Activated CD4-positive, alpha-beta T cell treated with anti-CD3 and anti-CD28 coated beads for 36 hours (primary cell): ENCODE results near the gene FBXW7. TPM values are rescaled to one million over a fixed set of nuclear protein-coding genes. Genes with fewer than 3 reads are reported as not detected.

Experiments used
- ATAC-seq: fragments of 200-7000 bp; cut with Tn5 transposase; one replicate; pipeline ENCODE4 v1.10.0; 2021; ENCODE audit warnings: mild to moderate bottlenecking, moderate library complexity
- CTCF ChIA-PET: fragments of 350-600 bp; sonication (Branson Sonifier 250); formaldehyde crosslinking; loops from one replicate; lab custom pipeline; 2021; ENCODE audit warnings: antibody characterized with exemption; lab: Charles Lee
- POLR2A ChIA-PET: fragments of 350-600 bp; sonication (Branson Sonifier 250); formaldehyde crosslinking; loops from one replicate; lab custom pipeline; 2021; ENCODE audit warnings: antibody characterized with exemption, inconsistent platforms; lab: Charles Lee
- DNase-seq: peaks from one replicate; pipeline ENCODE4 v3.0.0-alpha.2; 2020
- H3K27ac Mint-ChIP-seq: one replicate; pipeline ENCODE4 v1.8.0; 2021; ENCODE audit warnings: mixed read lengths
- H3K27me3 Mint-ChIP-seq: one replicate; pipeline ENCODE4 v1.8.0; 2021; ENCODE audit warnings: mixed read lengths
- H3K36me3 Mint-ChIP-seq: one replicate; pipeline ENCODE4 v1.8.0; 2021; ENCODE audit warnings: low read depth, mixed read lengths
- H3K4me1 Mint-ChIP-seq: one replicate; pipeline ENCODE4 v1.8.0; 2021; ENCODE audit warnings: mixed read lengths
- H3K4me3 Mint-ChIP-seq: one replicate; pipeline ENCODE4 v1.8.0; 2021; ENCODE audit warnings: mild to moderate bottlenecking, moderate library complexity, mixed read lengths
- H3K9me3 Mint-ChIP-seq: one replicate; pipeline ENCODE4 v1.8.0; 2021; ENCODE audit warnings: low read depth, mixed read lengths
- intact Hi-C, 2 experiments: fragments of 100-400 bp; cut with DNase I in 1 of 2; cut with micrococcal nuclease in 1 of 2; formaldehyde crosslinking; loops; one replicate each; pipeline versions ENCODE4 v1.14.2 to v1.15.1; 2022 to 2024; cut with DNase I, micrococcal nuclease
- total RNA-seq, 2 experiments: library from RNA; stranded (reverse); gene quantifications; one replicate each; pipeline ENCODE4 v1.2.3, GENCODE V29; 2021

Gene FBXW7
- total RNA-seq, 2 experiments from 2014 or later: 29.8 to 31.6 TPM

DNA sequence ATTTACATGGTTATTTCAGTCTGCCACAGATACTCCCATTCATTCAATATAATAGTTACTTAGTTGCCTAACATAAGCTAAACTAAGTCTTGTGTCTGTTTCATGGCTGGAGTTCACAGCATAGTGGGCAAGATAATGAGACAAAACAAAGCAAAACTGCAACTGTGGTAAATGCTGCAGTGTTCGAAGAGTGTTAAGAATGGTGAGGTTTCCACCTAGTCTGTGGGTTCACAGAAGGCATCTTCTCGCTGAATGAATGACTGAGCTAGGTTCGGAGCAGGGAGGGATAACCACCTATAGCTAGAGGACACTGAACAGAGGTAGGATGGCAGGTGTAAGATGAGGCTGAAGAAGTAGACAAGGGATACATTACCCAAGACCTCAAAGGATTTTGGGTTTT, 171.0 kb downstream of the FBXW7 start:
- POLR2A ChIA-PET: interaction anchor here (1.0 kb wide), 1 partner anchor 9 kb away, joined by 3 read pairs; no protein-coding TSS in a partner anchor
- Mint-ChIP-seq H3K4me1 (peaks cover 18% of the 10 kb centered on the region), H3K27ac (no peak overlapping the region), H3K4me3 (no peak overlapping the region), H3K27me3 (no peaks in the 10 kb centered on the region), H3K36me3 (peaks cover 12% of the 10 kb centered on the region), H3K9me3 (peaks cover 3% of the 10 kb centered on the region)
- intact Hi-C loops: no loop called here
- no peak for DNase-seq
- no peak for ATAC-seq
- CTCF ChIA-PET: interaction anchor here (0.8 kb wide), 1 partner anchor 365 kb away, joined by 5 read pairs; no protein-coding TSS in a partner anchor

DNA sequence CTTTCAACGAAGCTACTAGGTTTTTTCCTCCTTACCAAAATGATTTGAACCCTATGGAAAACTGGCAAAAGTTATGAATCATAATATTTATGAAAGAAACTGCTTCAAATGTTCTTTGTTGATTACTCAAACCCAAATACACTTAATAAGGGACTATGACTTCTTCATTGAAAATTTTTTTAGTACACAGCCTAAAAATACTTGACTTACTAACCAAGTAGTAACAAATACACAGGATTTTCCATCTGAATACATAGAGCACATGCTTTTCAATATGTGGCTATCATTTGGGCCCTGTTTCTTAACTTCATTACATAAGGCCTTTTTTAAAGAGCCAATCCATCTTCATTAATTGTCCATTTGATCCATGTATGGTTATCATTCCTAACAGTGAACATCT, 171.5 kb downstream of the FBXW7 start:
- peaks cover 12% of the 10 kb centered on the region for H3K36me3 Mint-ChIP-seq
- ChIA-PET CTCF (no interaction called here), POLR2A (no interaction called here)
- intact Hi-C loops: no loop called here
- peaks cover 16% of the 10 kb centered on the region for H3K4me1 Mint-ChIP-seq
- H3K9me3 Mint-ChIP-seq: peaks cover 3% of the 10 kb centered on the region
- no peak for DNase-seq
- no peak for ATAC-seq
- H3K27ac Mint-ChIP-seq: no peak overlapping the region
- no peaks in the 10 kb centered on the region for H3K27me3 Mint-ChIP-seq
- H3K4me3 Mint-ChIP-seq: no peak overlapping the region

DNA sequence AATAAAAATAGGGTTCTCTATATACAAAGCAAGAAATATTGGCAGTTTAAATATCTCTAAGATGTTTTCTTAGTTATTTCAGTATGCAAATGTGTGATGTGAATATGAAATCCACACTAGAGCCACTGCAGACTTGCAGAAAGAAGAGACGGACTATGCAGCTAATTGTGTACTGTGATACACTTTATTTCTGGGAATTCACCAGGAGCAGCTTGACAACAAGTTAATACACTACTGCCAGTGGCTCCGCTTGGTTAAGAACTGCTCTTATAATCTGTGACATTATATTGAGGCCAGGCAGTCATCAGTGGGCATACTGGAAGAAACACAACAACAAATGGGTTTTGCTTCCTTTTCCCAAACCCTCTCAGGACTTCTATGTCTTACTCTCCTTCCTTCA, 172.0 kb downstream of the FBXW7 start:
- H3K27ac Mint-ChIP-seq: no peak overlapping the region

DNA sequence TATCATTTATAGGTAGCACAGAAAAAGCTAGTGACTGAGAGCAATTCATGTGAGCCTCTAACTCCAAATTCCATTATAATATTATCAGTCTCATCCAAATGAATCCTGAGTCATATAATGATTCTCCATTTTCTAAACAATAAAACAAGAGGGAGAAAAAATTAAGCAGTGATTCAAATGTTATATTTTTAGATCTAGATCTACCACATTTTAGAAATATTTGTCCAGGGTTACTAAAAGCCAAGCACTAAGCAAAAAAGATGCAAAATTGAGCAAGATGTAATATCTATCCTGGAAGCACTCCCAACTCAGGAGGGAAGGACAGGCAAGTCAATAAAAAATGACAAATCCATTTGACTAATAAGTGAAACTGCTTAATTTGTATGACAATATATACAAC, 172.8 kb downstream of the FBXW7 start:
- no peak for DNase-seq
- POLR2A ChIA-PET: interaction anchor here (0.8 kb wide), 1 partner anchor 471 kb away, joined by 3 read pairs; no protein-coding TSS in a partner anchor
- intact Hi-C loops: no loop called here
- peaks cover 13% of the 10 kb centered on the region for H3K36me3 Mint-ChIP-seq
- H3K27ac Mint-ChIP-seq: no peak overlapping the region
- no peak overlapping the region for H3K4me3 Mint-ChIP-seq
- ATAC-seq: no peak
- CTCF ChIA-PET: no interaction called here
- no peaks in the 10 kb centered on the region for H3K27me3 Mint-ChIP-seq
- H3K9me3 Mint-ChIP-seq: peaks cover 3% of the 10 kb centered on the region
- H3K4me1 Mint-ChIP-seq: peaks cover 13% of the 10 kb centered on the region

More for the DNA sequence above, 172.0 kb downstream of the FBXW7 start:
- Mint-ChIP-seq H3K36me3 (peaks cover 13% of the 10 kb centered on the region), H3K27me3 (no peaks in the 10 kb centered on the region), H3K4me3 (no peak overlapping the region), H3K4me1 (peaks cover 13% of the 10 kb centered on the region), H3K9me3 (peaks cover 3% of the 10 kb centered on the region)
- no peak for DNase-seq
- CTCF ChIA-PET: no interaction called here
- intact Hi-C loops: no loop called here
- no peak for ATAC-seq
- POLR2A ChIA-PET: no interaction called here

DNA sequence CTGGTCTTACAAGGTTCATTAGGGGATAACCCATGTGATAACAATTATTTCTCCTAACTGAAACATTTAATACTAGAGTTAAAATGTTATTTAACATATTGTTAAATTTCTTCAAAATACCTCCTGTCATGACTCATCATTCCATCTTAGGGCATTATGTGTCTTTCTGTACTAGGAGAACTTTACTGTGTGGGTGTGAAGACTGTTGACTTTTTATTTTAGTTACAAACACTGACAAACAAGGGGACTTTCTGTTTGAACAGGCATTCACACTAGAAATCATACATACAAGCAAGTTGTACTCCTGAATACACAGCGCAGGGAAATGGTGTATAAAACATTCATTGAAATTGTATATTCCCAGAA, 175.9 kb downstream of the FBXW7 start:
- DNase-seq (no peak), ATAC-seq (peak; percentile 47)
- H3K4me1 Mint-ChIP-seq: peaks cover 17% of the 10 kb centered on the region
- POLR2A ChIA-PET: no interaction called here
- no peaks in the 10 kb centered on the region for H3K9me3 Mint-ChIP-seq
- no peaks in the 10 kb centered on the region for H3K27me3 Mint-ChIP-seq
- peaks cover 6% of the 10 kb centered on the region for H3K36me3 Mint-ChIP-seq
- intact Hi-C loops: no loop called here
- H3K27ac Mint-ChIP-seq: no peak overlapping the region
- no peak overlapping the region for H3K4me3 Mint-ChIP-seq
- CTCF ChIA-PET: interaction anchor here (1.0 kb wide), 1 partner anchor 12 kb away, joined by 3 read pairs; no protein-coding TSS in a partner anchor

DNA sequence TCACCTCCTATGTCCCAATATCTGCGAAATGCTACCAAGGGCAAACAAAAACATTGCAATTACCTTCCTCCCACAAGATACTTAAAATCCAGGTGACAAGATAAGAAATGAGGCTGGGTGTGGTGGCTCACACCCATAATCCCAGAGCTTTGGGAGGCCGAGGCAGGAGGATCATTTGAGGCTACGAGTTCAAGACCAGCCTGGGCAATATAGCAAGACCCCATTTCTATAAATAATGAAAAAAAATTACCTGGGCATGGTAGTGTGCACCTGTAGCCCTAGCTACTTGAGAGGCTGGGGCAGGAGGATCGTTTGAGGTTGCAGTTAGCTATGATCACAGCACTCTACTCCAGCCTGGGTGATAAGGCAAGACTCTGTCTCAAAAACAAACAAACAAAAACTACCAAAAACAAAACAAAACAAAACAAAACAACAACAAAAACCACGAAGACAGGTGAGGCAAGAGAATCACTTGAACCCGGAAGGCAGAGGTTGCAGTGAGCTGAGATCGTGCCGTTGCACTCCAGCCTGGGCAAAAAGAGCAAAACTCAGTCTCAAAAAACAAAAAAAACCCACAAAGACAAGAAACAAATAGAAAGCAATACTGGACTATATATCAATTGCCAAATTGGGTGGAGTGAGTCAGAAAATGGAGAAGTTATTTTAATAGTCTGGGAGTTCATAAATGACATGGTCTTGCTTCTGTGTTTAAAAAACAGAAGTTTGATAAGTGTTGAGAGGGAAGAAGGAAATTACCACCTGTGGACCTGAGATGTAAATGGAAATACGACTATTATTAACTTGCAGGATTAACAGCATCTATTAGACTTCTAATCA, 176.5 kb downstream of the FBXW7 start:
- Mint-ChIP-seq H3K4me1 (peaks cover 14% of the 10 kb centered on the region), H3K27ac (no peak overlapping the region), H3K36me3 (peaks cover 4% of the 10 kb centered on the region), H3K4me3 (no peak overlapping the region), H3K27me3 (no peaks in the 10 kb centered on the region), H3K9me3 (no peaks in the 10 kb centered on the region)
- POLR2A ChIA-PET: no interaction called here
- CTCF ChIA-PET: interaction anchor here (0.6 to 0.9 kb wide), 5 partner anchors 10 to 715 kb away, joined by 3 read pairs; no protein-coding TSS in a partner anchor
- ATAC-seq (no peak), DNase-seq (no peak)
- intact Hi-C loops: no loop called here

DNA sequence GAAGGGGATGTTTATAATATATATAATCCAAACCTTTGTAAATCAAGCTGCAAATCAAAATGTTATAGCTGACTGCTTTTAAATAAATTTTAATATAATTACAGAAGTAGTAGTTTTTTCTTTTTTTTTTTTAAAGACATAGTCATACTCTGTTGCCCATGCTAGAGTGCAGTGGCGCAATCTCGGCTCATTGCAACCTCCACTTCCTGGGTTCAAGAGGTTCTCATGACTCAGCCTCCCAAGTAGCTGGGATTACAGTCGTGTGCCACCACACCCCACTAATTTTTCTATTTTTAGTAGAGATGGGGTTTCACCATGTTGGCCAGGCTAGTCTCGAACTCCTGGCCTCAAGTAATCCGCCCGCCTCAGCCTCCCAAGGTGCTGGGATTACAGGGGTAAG, 178.7 kb downstream of the FBXW7 start:
- Mint-ChIP-seq H3K9me3 (no peaks in the 10 kb centered on the region), H3K36me3 (peaks cover 1% of the 10 kb centered on the region), H3K27ac (no peak overlapping the region), H3K27me3 (no peaks in the 10 kb centered on the region), H3K4me1 (peaks cover 25% of the 10 kb centered on the region), H3K4me3 (no peak overlapping the region)
- intact Hi-C loops: no loop called here
- POLR2A ChIA-PET: no interaction called here
- ATAC-seq (no peak), DNase-seq (peak; percentile 17)
- CTCF ChIA-PET: interaction anchor here (0.6 kb wide), 2 partner anchors 563 to 704 kb away, joined by 3 to 6 read pairs; no protein-coding TSS in a partner anchor

DNA sequence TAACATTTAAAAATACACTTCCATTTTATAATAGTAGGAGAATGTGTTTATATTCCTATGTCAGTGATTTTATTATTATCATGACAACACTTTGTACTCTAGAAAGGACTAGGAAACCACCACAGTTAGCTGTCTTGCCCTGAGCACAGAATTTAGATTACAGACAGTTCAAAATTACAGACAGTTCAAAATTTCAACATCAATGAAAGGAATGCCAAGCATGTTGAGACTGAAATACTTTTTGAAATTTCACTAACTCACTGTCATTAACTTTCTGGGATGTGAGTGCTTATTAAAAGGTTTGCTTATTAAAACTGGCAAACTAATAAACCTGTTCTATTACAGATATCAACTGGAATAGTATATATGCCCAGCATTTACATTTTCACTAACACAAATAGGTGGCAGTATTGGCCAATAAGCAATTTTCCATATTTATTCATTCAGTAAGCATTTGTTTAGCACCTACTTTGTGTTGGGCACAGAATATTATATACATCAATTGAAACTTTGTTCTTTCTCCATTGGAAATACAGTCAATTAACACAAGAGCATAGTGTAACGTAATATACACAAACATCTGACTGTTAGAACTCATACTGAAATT, 179.4 kb downstream of the FBXW7 start:
- Mint-ChIP-seq H3K36me3 (peaks cover 1% of the 10 kb centered on the region), H3K27ac (no peak overlapping the region), H3K4me1 (peaks cover 26% of the 10 kb centered on the region), H3K27me3 (no peaks in the 10 kb centered on the region), H3K9me3 (no peaks in the 10 kb centered on the region), H3K4me3 (no peak overlapping the region)
- ChIA-PET CTCF (interaction anchor here (0.6 kb wide), 1 partner anchor 562 kb away, joined by 3 read pairs; no protein-coding TSS in a partner anchor), POLR2A (no interaction called here)
- ATAC-seq (no peak), DNase-seq (no peak)
- intact Hi-C loops: no loop called here

DNA sequence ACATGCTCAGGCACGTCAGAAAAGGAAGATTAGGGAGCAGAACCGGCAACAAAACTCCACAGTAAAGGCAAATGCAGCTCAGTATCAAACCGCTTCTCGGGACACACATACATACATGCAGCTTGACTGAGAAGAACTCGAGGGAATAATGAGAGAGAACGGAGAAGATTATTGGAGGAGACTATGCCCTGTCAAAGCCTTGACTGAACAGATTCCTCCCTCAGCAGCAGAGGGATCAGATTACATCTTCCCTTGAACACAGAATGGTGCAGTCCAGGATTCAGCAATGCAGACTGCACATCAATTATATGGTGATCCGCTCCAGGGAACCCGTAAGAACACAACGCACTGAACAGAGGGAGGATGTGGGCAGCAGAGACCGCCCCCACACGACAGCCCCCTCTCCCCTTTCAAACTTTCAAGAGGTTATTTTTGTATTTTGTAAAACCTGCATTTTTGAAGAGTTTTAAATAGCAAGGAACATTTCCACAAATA, 183.2 kb downstream of the FBXW7 start:
- DNase-seq (no peak), ATAC-seq (peak; percentile 39)
- H3K9me3 Mint-ChIP-seq: no peaks in the 10 kb centered on the region
- no peaks in the 10 kb centered on the region for H3K27me3 Mint-ChIP-seq
- ChIA-PET POLR2A (no interaction called here), CTCF (no interaction called here)
- H3K27ac Mint-ChIP-seq: peak overlapping the region; percentile 37
- peaks cover 15% of the 10 kb centered on the region for H3K4me1 Mint-ChIP-seq
- no peaks in the 10 kb centered on the region for H3K36me3 Mint-ChIP-seq
- H3K4me3 Mint-ChIP-seq: no peak overlapping the region
- intact Hi-C loops: no loop called here

DNA sequence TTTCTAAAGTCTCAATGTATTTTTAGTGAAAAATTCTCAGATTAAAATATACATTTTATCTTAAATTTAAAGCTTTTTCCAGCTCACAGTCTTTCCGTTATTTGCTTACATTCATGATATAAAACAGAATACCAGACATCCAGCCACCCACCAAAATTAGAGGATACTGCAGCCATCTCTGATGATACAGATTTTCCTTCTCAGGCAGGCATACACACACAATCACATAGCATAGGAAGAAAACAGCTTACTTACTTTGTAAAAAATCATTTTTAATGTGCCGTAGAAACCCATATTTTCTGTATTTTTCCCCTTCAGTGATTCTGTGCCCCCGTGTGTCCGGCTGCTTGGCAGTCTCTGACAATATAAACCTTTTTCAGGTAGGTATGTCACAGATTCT, 183.7 kb downstream of the FBXW7 start:
- no peak overlapping the region for H3K4me3 Mint-ChIP-seq
- ChIA-PET CTCF (no interaction called here), POLR2A (no interaction called here)
- ATAC-seq: no peak
- intact Hi-C loops: no loop called here
- H3K4me1 Mint-ChIP-seq: peaks cover 15% of the 10 kb centered on the region
- H3K9me3 Mint-ChIP-seq: no peaks in the 10 kb centered on the region
- H3K36me3 Mint-ChIP-seq: no peaks in the 10 kb centered on the region
- no peak for DNase-seq
- no peak overlapping the region for H3K27ac Mint-ChIP-seq
- no peaks in the 10 kb centered on the region for H3K27me3 Mint-ChIP-seq

DNA sequence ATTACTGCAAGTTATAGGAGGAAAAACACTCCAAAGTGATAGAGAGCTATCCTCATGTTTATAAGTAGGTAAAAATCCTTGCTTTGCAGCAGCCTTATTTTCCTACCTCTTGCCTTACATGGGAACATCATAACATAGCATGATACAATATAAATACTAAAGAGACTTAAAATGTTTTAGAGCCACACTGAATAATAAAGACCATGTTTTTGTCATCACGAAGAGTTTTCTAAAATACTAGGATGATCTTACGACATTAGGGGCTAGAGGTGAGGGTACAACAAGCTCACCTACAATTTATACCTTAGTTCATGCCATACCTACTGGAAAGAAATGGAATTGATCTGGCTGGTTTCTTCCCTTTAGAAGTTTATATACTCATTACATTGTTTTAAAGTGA, 184.8 kb downstream of the FBXW7 start:
- intact Hi-C loops: no loop called here
- ChIA-PET CTCF (interaction anchor here (0.6 kb wide), 1 partner anchor 19 kb away, joined by 4 read pairs; no protein-coding TSS in a partner anchor), POLR2A (no interaction called here)
- Mint-ChIP-seq H3K4me3 (no peak overlapping the region), H3K4me1 (peaks cover 15% of the 10 kb centered on the region), H3K27me3 (no peaks in the 10 kb centered on the region), H3K27ac (no peak overlapping the region), H3K36me3 (peaks cover 5% of the 10 kb centered on the region), H3K9me3 (no peaks in the 10 kb centered on the region)
- DNase-seq: no peak
- no peak for ATAC-seq
